Right lobe of liver (tissue), 6 donors: ENCODE measurements around the gene CIB4. TPM values are rescaled to one million over a fixed set of nuclear protein-coding genes. Genes with fewer than 3 reads are reported as not detected.

ENCODE experiments used
- ATAC-seq, 4 donors: fragments of 200-7000 bp; cut with Tn5 transposase; one replicate each; pipeline ENCODE4 v1.9.1; 2020; ENCODE audit warnings: mild to moderate bottlenecking in 4 of 4, moderate library complexity in 4 of 4
- DNase-seq, 3 donors: peaks; one replicate each; pipeline ENCODE4 v3.0.0-alpha.2; 2020
- H3K27ac ChIP-seq, 3 donors: fragments of 200-600 bp; one replicate each; pipeline ENCODE4 v1.8.0; 2022
- H3K27me3 ChIP-seq, 2 donors: fragments of 200-600 bp; one replicate each; pipeline ENCODE4 v1.8.0; 2022
- H3K36me3 ChIP-seq, 4 donors: fragments of 200-600 bp; sonication (generic) in 1 of 4; one replicate each; pipeline versions ENCODE4 v1.5.1 to v1.8.0; 2017 to 2022; ENCODE audit warnings: control low read depth in 1 of 4
- H3K4me1 ChIP-seq, 4 donors: fragments of 200-600 bp; sonication (generic) in 1 of 4; one replicate each; pipeline versions ENCODE4 v1.5.1 to v1.8.0; 2017 to 2022; ENCODE audit warnings: control low read depth in 1 of 4
- H3K4me3 ChIP-seq, 3 donors: fragments of 200-600 bp; one replicate each; pipeline ENCODE4 v1.8.0; 2022
- H3K9me3 ChIP-seq, 4 donors: fragments of 200-600 bp; sonication (generic) in 1 of 4; one replicate each; pipeline versions ENCODE4 v1.5.1 to v1.8.0; 2017 to 2022; ENCODE audit warnings: control low read depth in 1 of 4
- CTCF ChIP-seq, 4 donors: fragments of 200-600 bp in 3 of 4; fragments of 450-650 bp in 1 of 4; IDR thresholded peaks; one replicate each; pipeline versions ENCODE4 v1.5.1 to v1.8.0; 2016 to 2022; ENCODE audit warnings: antibody characterized with exemption in 4 of 4, mild to moderate bottlenecking in 2 of 4
- POLR2A ChIP-seq: fragments of 450-650 bp; IDR thresholded peaks from one replicate; pipeline ENCODE4 v1.6.1; 2017; ENCODE audit warnings: antibody characterized with exemption, mild to moderate bottlenecking
- whole genome bisulfite sequencing: methylation state at CpG from one replicate; pipeline ENCODE4 v1.1.6; 2018; ENCODE audit warnings: low coverage, low lambda C conversion rate; ENCODE audit not compliant: insufficient coverage; ENCODE audit errors: missing lambda C conversion rate; 5-methylcytosine and 5-hydroxymethylcytosine counted together
- intact Hi-C, 2 donors: fragments of 100-400 bp; cut with DNase I; formaldehyde crosslinking; loops; one replicate each; pipeline versions ENCODE4 v1.11.2 to v1.14.1; 2022
- total RNA-seq, 6 experiments: library from RNA; depleted of rRNA in 2 of 6; stranded (reverse); fragments of >200 nt in 2 of 6; fragmentation: NEBNext Ultra II Directional in 3 of 6; extraction: Animal tissue kit (Norgen Biotek cat#: 25700) in 3 of 6; gene quantifications; one replicate each; pipeline versions ENCODE4 v1.1.0 to v1.2.4, GENCODE V29; 2016 to 2023
- donor health status: DM: no; HTN: yes; CAD: no.
- donor health status: DM: no; HTN: no; CAD: no.
- donor health status: DM: no; HTN: no; CAD: no.
- donor health status: DM: no; HTN: yes; CAD: no.
- donor health status: DM: no; HTN: yes; CAD: no.

CIB4 gene
- total RNA-seq, 6 experiments from 2014 or later = not detected

GRCh38 chr2:26563686-26564085, 77.5 kb downstream of the CIB4 start:
- peaks cover 0 to 5% (median 0%) of the 10 kb centered on the region in 4 donors for H3K4me1 ChIP-seq
- intact Hi-C loops = no loop called here
- WGBS = 88% methylated on average over 5 of the region's 5 CpGs
- H3K27ac ChIP-seq = no peak overlapping the region
- DNase-seq (peak in 2 of 3 donors; percentile 2 to 3), ATAC-seq (no peak)
- H3K4me3 ChIP-seq = no peak overlapping the region
- H3K36me3 ChIP-seq = no peaks in the 10 kb centered on the region
- no peaks in the 10 kb centered on the region for H3K27me3 ChIP-seq
- H3K9me3 ChIP-seq = no peaks in the 10 kb centered on the region
- no peak for TF ChIP-seq CTCF (IDR thresholded peaks at IDR 0.05)
- TF ChIP-seq POLR2A = no peak

GRCh38 chr2:26562811-26563645, 78.1 kb downstream of the CIB4 start:
- WGBS = 30% methylated on average over 21 of the region's 28 CpGs
- ATAC-seq (peak; percentile 10 to 31 (median 26)), DNase-seq (peak in 2 of 3 donors; percentile 15 to 43)
- peaks cover 0 to 5% (median 0%) of the 10 kb centered on the region in 4 donors for H3K4me1 ChIP-seq
- no peak overlapping the region for H3K27ac ChIP-seq
- TF ChIP-seq CTCF (IDR thresholded peaks at IDR 0.05) (no peak), POLR2A (no peak)
- no peaks in the 10 kb centered on the region for H3K27me3 ChIP-seq
- peak overlapping the region; percentile 12 to 36 (median 31) for H3K4me3 ChIP-seq
- no peaks in the 10 kb centered on the region for H3K9me3 ChIP-seq
- no peaks in the 10 kb centered on the region for H3K36me3 ChIP-seq
- intact Hi-C loops = no loop called here

GRCh38 chr2:26561918-26562810, 79.0 kb downstream of the CIB4 start:
- ATAC-seq = peak; percentile 75 to 86 (median 82)
- Histone ChIP-seq H3K9me3 (no peaks in the 10 kb centered on the region), H3K36me3 (no peaks in the 10 kb centered on the region), H3K27ac (no peak overlapping the region), H3K27me3 (no peaks in the 10 kb centered on the region), H3K4me3 (peak overlapping the region; percentile 12 to 36 (median 31)), H3K4me1 (peaks cover 0 to 5% (median 0%) of the 10 kb centered on the region in 4 donors)
- peak; percentile 7 to 18 (median 11) for TF ChIP-seq CTCF (IDR thresholded peaks at IDR 0.05)
- TF ChIP-seq POLR2A = no peak
- intact Hi-C loops = no loop called here
- DNase-seq = peak; percentile 59 to 70 (median 64)
- WGBS = 48% methylated on average over 15 of the region's 69 CpGs

- no peaks in the 10 kb centered on the region for H3K27me3 ChIP-seq
- peaks cover 0 to 5% (median 0%) of the 10 kb centered on the region in 4 donors for H3K4me1 ChIP-seq
- H3K9me3 ChIP-seq = no peaks in the 10 kb centered on the region
- no peak overlapping the region for H3K4me3 ChIP-seq
- TF ChIP-seq POLR2A (no peak), CTCF (IDR thresholded peaks at IDR 0.05) (no peak)
- no peaks in the 10 kb centered on the region for H3K36me3 ChIP-seq
- 87% methylated on average over 4 of the region's 8 CpGs for WGBS
- DNase-seq (peak in 2 of 3 donors; percentile 5 to 11), ATAC-seq (no peak)
- no peak overlapping the region for H3K27ac ChIP-seq
- intact Hi-C loops = no loop called here
Measured at GRCh38 chr2:26561376-26561775, 79.8 kb downstream of the CIB4 start.
